Activated naive CD8-positive, alpha-beta T cell treated with anti-CD3 and anti-CD28 coated beads, Interleukin-2, amount 50 U/mL, for 16 hours (primary cell): ENCODE results near the gene PPM1H.
"Not testable (repeated sequence)": the region's sequence is repeated elsewhere in the genome, so short reads cannot be mapped to it uniquely, and the experiment has no call there.

Experiments
- DNase-seq: peaks from one replicate; pipeline ENCODE4 v3.0.0-alpha.2; 2020; ENCODE audit warnings: low read depth, low spot score

The PPM1H gene

DNA sequence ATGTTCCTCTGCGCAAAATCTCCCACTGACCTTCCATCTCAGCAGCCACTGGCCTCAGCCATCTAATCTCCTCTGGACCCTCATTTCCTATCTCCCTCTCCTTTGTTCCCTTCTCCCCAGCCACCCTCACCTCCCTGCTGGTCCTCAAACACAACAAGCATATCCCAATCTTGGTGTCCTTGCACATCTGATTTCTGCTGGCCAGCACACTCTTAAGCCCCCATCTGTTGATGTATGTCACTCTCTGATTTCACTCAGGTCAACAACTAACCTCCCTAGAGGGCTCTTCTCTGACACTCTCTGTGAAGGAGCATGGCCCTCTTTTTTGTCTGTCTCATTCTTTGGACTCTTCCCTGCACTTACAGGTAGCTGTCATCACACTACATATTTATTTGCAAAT, 25.6 kb downstream of the PPM1H start:
- DNase-seq = no peak

DNA sequence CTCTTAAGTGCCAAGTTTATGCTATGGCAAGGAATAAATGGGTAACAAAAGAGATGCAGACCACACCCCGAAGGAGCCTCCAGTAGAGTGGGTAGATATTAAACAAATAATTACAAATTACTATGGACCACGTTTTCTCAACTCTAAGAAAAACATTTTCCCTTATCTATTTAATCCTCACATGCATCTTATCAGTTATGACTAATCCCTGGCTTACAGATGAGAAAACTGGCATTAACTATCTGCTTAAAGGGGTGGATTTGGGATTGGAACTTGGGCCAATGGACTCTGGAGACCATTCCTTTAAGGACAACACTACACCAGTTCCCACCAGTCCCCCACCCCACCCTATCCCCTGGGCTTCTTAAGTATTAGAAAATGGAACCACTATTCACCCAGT, 26.3 kb downstream of the PPM1H start:
- no peak for DNase-seq

DNA sequence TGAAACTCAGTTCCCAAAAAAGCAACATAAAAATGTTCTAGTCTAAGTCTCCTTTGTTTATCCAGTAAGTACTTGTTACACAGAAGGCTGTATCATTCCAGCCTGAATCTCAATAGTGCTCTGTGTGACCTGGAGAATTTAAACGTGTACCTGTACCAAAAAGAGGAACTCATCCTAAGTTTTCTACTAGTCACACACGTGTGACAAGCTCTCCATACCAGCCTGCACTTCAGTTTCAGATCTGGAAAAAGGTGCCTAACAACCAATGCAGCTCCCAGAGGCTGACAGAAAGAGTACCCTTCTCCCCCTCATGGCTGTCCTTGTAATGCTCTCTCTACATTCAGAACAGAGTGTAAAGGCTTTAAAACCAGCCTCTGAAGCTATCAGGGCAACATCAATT, 27.4 kb downstream of the PPM1H start:
- DNase-seq = no peak

DNA sequence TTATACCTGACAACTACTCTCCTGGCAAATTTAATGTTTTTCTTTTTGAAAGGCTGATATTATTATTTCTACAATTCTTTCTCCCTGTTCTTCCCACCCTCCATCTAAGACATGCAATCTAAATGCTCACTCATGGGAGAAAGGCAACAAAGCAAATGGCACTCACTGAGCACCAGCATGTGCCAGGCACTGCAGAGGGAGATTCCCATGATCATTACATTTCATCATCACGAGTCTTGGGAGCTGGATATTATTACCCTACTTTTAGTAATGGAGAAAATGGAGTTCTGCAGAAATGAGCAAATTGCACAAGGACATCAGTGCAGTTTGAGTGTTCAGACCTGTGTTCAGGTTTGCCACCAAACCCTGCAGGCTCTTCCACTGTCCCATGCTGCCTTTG, 27.9 kb downstream of the PPM1H start:
- no peak for DNase-seq

DNA sequence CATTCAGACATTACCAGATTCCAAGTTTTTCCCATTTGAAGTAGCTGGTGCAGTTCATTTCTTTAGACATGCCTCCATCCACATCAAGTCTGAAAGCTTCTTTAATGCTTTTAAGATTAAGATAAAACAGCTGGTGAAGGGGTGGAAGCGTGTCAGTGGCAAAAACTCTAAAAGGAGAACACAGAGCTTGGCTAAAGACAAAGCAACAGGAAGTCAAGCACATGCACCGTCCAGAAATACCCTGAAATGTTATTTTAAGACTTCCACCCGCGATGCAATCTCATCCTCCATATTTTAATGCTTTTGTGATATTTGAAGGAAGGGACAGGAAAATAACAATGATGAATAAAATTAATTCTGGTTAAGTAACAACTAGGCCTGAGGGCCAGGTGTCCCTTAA, 31.8 kb downstream of the PPM1H start:
- DNase-seq = no peak

DNA sequence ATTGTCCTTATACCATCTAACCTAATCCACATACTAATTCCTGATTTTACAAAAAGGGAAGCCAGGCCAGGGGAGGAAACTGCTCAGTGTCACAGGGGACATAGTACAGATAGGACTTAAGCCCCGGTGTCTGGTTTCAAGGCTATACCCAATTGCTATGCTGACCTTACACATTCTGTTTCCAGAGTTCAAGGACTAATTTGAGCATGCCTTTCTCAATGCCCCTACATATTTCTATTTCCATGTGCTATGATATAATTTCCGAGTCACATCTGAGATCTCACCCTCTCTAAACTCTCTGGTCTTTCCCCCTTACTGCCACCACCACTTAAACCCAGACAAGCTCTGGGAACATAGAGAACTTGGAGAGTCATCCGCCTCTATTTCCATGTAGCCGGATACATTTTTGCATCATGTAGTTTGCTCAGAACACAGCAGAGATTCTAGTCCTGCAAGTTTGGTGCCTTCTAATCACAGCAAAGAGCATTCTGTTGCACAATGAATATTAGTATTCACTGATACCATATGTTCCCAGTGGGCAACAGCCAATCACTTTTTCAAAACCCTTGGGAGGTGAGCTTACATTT, 34.2 kb downstream of the PPM1H start:
- no peak for DNase-seq

DNA sequence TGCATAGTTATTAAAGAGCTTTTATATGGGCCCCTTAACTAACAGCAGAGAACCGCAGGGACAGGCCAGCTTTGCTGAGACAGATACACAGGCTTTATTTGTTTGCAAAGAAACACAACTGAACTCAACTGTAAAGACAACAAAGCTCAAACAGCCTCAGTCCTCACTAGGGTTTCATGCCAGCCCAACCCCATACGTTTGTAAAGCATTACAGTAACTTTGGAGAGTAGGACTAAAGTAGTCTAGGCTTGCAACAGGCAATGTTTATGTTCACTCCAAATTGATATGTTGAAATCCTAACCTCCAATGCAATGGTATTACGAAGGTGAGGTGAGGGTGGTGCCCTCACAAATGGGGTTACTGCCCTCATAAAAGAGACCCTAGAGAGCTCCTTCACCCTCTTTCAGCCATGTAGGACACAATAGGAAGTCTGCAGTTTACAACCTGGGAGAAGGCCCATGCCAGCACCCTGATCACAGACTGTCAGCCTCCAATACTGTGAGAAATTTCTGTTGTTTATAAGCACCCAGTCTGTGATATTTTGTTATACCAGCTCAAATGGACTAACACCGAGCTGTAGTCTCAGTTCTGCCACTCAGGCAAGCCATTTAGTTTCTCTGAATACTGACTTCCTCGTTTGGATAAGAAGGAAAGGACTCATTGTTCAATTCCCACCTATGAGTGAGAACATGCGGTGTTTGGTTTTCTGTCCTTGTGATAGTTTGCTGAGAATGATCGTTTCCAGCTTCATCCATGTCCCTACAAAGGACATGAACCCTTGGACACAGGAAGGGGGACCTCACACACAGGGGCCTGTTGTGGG, 35.2 kb downstream of the PPM1H start:
- DNase-seq = no peak

DNA sequence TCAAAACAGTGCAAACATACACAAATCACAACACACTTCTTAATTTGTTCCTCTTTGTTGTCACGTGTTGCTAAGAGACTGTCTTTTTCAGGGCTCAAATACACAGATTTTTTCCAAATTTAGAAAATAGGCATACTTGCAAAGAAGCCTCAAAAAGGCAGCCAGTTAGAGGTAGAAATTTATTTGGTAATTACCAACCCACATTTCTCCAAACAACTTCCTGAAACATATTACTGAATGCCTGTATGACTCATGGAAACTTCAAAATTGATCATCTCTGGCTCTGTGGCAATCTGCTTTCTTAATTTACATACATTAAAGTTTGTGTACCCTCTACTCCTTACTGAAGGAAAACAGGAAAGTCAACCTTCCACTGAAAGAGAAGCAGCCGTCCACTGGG, 36.4 kb downstream of the PPM1H start:
- no peak for DNase-seq

DNA sequence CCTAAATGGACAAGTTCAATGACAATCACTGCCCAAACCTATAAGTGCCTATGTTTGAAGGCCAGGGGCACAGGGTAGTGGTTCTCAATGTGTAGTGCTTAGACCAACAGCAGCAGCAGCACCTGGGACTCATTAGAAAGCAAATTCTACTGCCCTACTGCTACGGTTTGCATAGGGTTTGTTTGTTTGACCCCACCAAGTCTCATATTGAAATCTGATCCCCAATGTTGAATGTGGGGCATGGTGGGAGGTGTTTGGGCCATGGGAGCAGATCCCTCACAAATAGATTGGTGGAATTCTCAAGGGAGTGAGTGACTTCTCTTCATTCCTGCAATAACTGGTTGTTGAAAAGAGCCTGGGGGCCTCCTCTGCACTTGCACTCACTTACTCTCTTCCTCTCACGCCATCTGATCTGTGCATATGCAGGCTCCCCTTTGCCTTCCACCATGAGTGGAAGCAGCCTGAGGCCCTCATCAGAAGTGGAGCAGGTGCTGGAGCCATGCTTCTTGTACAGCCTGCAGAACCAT, 39.5 kb downstream of the PPM1H start:
- DNase-seq = no peak

DNA sequence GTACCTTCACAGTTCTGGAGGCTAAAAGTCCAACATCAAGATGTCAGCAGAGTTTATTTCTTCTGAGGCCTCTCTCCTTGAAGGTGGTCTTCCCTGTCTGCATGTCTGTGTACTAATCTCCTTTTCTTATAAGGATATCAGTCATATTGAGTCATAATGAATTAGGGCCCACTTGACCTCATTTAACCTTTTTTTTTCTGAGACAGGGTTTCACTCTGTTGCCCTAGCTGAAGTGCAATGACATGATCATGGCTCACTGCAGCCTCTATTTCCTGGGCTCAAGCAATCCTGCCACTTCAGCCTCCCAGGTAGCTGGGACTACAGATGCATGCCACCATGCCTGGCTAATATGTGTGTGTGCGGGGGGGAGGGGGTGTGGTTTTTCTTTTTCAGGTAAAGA, 41.7 kb downstream of the PPM1H start:
- DNase-seq = no peak

DNA sequence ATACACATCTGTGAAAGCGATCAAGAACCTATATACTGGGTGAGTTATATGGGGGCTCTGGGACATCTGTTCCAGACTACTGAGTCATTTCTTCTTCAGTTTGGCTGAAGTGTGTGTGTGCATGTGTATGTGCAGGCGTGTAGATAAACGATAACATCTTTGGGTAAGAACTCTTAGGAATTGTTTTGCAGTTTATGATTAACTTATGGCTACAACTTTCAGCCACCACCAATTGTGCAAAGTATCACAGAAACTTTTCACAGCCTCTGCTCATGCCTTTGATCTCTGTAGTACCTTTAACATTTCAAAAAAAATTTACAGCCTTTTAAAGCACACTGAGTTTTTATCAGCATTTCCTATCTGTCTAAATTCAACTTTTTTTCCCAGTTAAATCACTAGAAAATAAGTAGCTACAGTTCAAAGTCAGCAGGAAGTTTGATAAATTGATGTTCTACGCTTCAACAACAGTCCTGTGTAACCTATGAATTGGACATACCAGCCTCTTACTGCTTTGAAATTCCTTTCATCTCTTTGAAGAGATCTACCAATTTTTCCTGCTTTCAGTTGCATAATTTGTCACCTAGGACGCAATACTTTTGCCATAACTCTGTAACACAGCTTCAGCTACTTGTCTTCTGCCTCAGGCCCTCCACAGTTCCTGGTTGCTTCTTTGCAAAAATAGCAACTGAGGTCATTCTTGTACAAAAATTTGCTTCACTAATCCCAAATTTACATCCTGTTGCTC, 43.0 kb downstream of the PPM1H start:
- no peak for DNase-seq

DNA sequence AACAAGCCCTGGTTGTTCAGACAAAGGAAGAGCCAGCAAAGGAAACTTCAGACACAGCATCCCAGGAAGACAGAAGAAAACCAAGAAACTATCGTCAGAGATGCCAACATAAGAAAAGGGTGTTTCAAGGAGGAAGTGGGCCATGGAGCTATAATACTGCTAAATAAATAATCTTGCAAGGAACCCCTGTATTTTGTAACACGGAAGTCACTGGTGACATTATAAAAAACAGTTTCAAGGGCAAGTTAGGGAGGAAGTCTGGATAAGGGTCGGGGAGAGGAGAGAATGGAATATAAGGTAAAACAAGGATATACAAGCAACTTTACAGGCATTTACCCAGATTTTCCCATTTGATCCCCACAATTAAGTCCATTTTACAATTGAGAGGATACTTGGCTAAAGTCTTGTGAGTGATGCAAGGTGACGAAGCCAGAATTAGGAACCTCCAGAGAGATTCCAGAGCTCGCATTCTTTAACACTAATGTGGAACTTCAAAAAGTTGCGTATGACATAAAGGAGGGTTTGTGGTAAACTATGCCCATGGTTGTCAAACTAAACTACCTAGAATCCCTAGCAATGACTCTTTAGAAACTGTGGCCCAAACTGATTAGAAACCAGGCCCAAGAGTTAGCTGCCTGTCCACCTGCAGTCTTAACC, 46.4 kb downstream of the PPM1H start:
- DNase-seq = no peak

DNA sequence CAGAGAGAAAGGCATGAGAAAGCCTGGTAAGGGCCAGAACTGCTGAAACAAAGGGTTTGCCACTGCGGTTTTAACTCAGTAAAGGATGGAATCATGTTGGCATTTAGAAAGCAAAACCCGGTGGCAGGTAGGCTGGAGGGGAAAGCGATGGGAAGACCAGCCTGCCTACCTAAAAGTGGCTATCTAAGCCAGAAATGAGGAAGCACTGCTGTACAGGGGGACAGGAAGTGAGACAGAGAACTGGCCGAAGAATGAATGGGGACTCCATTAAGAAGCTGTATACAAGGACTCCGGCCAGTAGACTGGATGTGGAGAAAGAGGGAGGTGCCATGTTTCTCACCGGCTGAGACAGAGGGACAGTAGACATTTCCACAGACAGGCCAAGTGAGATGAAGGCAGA, 48.2 kb downstream of the PPM1H start:
- no peak for DNase-seq

DNA sequence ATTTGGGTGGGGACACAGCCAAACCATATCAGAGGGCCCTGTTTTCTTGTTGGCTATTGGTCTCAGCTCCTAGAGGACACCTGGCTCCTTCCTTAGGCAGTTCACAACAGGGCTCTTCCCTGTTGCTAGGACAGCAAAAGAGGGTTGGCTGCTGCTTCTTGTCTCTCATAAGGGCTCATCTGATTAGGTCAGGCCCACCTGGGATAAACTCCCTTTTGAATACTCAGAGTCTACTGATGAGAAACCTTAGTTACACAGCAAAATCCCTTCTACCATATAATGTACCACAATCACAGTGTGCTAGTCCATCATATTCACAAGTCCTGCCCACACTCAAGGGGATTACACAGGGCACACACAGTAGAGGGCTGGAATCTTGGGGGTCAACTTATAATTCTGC, 49.7 kb downstream of the PPM1H start:
- DNase-seq = no peak

DNA sequence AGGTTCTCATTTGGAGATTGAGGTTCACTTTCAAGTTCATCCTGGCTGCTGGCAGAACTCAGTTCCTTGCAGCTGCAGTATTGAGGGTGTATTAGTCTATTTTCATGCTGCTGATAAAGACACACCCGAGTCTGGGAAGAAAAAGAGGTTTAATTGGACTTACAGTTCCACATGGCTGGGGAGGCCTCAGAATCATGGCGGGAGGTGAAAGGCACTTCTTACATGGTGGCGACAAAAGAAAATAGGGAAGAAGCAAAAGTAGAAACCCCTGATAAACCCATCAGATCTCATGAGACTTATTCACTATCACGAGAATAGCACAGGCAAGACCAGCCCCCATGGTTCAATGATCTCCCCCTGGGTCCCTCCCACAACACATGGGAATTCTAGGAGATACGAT, 50.1 kb downstream of the PPM1H start:
- DNase-seq = not testable (repeated sequence)

DNA sequence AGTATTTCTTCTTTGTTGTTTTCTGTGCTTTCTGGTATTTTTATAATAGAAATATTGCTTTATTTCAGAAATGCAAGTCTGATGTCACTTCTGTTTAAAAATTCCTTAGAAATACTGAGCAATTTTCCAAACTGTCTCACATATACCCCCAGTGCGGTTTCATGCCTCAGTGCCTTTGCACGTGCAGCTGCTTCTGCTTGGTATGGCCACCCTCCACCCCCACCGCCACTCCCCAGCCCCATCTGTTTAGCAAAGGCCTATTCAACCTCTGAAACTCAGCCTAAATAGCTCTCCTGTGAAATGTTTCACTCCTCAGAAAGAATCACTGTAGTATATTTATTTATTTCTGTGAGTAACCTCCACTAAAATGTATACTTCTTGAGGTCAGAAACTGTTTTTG, 52.3 kb downstream of the PPM1H start:
- DNase-seq = no peak

DNA sequence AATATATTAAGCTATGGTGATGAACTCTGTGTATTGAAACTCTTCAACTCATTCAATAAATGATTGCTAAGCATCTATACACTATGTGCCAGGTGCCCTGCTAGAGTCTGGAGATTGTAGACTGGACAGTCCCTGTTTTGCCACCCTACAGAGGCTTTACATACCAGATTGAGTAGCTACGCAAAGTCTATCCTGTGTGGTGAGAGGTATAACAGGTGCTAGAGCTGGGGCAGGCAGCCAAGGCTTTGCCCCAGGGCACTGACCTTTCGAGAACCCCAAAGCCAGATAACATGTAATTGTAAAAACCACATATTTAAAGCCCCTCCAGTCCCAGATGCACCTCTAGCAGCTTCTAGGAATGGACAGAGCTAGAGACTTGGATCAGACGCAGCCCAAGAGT, 52.8 kb downstream of the PPM1H start:
- no peak for DNase-seq

DNA sequence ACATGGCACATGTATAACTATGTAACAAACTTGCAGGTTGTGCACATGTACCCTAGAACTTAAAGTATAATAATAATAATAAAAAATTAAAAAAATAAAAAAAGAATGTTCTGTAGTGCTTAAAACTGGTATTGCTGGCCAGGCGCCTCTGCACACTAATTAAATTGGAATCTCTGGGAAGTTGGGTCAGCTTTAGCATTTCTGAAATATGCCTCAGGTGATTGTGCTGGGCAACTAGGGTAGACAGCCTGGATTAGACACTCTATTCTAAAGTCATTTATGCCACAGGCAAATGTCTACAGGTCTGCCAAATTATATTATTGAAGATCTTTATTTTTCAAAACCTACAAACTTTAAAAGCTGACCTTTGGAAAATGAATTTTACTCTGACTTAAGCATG, 55.3 kb downstream of the PPM1H start:
- no peak for DNase-seq

DNA sequence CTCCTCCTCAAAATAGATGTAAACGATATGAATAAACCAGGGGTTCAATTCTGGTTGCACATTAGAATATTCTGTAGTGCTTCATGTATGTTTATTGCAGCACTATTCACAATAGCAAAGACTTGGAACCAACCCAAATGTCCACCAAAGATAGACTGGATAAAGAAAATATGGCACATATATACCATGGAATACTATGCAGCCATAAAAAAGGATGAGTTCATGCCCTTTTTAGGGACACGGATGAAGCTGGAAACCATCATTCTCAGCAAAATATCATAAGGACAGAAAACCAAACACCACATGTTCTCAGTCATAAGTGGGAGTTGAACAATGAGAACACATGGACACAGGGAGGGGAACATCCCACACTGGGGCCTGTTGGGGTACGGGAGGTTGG, 55.7 kb downstream of the PPM1H start:
- DNase-seq = not testable (repeated sequence)

DNA sequence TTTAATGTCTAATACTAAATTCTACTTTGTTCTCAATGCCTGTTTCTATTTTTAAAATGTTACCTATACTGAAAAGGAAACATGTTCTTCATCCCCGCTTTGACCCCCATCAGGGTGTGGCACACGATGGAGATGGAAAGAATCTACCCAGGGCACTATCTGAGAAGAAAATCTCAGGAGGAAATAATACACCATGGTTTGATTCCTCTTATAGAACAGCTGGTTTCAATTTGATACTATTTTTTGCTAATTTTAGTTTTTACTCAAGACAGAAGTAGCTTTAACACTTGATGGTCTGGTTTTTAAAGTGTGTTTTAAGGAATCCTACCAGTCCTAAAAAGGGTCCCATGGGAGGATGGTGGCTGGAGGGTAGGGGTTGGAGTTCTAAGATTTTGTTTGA, 56.7 kb downstream of the PPM1H start:
- DNase-seq = no peak

DNA sequence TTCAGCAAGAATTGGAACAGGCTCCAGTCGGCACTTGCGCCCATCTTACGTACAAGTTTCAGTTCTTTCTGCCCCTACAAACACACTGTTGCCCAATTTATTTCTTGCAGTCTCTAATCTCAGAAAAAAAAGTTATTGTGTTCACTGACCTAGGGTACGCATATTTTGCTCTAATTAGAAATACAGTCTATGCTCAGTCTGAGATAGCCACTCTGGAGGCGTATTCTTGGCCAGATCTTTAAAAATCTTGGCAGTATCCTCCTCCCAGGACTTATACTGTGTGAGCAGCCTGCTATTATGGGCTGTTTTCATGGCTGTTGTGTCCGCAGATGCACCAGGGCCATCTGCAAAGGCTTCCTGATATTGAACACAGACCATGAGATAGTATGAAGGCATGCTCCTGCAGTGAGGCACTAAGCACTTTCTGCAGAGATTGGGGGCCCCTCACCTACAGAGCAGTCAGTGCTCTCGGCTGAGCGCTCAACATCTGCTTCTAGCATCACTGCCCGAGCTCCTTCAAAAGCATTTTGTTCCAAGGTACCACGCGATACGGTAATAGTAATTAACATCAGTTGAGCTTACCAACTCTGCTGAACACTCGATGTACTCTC, 57.9 kb downstream of the PPM1H start:
- no peak for DNase-seq
